ENCODE results near the gene CCDC159. TPM values are rescaled to one million over a fixed set of nuclear protein-coding genes. Genes with fewer than 3 reads are reported as not detected.
A peak's percentile ranks its signal among the peaks of the same experiment; 100 is the strongest.
"Not testable (repeated sequence)": the region's sequence is repeated elsewhere in the genome, so short reads cannot be mapped to it uniquely, and the experiment has no call there.

CCDC159 gene
- total RNA-seq, 1 donor from 2014 or later: 3.5 TPM

GRCh38 chr19:11364935-11365334, 18.6 kb downstream of the CCDC159 start:
- no peak for DNase-seq (ENCODE audit: low read depth)

DNA sequence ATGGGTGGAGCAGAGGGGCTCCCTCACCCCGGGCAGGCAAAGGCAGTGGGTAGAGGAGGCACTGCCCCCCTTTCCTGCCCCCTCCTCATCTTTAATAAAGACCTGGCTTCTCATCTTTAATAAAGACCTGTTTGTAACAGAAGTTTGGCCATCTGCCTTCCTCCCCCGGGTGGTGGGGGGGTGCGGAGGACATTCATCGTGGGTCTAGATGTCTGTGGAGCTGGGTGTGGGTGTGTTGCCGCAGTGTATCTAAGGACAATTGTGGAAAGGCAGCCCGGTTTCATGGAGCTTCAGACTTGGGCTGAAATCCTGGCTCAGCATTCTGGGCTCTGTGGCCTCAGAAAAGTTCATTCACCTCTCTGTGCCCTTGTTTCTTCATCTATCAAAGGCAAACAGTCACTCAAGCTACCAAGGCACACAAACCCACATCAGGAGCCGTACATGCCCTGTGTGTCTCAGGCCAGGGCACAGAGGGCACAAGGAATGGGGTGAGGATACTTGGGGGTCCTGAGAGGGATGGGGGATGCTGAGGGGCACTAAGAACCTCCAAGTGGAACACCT, 19.3 kb downstream of the CCDC159 start:
- no peak for DNase-seq (ENCODE audit: low read depth)

- no peak for DNase-seq (ENCODE audit: low read depth)
These were observed 21.2 kb downstream of the CCDC159 start for GRCh38 chr19:11367528-11367927.

DNA sequence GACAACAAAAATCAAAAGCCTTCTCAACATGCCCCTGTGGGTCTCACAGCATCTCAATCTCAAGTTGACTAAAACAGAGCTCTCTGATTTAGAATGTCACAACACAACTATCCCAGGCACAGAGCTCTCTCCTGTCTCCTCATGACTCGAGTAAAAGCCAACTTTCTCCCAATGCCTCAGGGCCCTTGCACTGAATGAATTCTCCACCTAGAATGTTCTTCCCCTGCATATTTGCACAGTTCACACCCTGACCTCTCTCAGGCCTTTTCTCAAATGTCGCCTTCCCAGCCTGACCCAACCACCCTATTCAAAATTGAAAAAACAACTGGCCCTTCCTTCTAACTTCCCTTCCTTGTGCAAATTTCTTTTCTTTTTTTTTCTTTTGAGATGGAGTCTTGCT, 24.4 kb downstream of the CCDC159 start:
- DNase-seq (ENCODE audit: low read depth): no peak

DNA sequence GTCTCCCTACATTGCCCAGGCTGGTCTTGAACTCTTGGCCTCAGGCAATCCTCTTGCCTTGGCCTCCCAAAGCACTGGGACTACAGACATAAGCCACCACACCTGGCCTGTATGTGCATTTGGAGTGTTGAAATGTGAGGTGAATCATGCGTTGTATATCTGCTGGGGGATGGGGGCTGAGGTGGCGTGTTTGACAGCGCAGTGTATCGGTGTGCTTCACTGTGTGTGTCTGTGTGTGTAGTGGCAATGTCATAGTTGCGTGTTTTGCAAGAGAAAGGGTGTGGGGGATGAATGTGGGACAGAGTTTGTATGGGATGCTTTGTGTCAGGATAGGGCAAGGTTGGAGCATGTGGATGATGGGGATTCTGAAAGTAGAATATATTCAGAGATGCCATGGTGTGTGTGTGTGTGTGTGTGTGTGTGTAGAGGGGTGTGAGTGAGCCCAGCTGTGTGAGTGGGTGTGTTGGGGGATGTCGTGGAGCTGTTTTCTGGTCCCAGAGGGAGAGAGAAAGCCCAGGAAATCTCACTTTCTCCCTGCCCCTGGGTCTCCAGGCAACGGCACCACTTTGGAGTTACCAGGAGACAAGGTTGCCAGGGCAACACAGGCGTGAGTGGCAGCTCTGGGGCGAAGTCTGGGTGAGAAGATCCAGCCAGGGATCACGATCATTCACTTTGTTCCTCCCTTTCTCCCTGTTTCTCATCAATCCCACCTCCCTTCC, 27.0 kb downstream of the CCDC159 start:
- DNase-seq (ENCODE audit: low read depth): peak; percentile 7

DNA sequence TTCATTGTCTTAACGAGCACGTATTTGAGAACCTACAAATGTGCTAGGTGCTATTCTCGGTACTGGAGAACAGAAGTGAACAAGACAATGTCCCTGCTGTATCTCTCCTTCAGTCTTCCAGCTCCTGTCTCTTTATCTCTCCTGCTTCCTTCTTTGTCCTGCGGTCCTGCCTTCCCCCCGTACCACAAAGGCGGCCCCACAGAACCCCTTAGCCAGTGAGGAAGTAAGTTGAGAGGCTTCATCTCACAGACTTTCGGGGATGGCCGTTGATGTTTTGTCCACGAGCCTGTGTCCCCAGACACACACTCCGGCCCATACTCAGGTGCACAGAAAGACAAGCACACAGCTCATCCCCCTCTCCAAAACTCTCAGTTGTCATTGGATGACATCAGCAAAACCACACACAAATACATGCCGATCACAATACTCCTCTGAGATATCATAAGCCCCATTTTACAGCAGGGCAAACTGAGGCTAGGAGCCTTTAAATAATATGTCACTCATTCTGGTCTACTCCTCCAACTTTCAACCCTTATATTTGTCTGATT, 27.6 kb downstream of the CCDC159 start:
- no peak for DNase-seq (ENCODE audit: low read depth)

GRCh38 chr19:11374433-11375142, 28.3 kb downstream of the CCDC159 start, which contains the start of gene SWSAP1:
Gene SWSAP1 (plus strand): TSS chr19:11374666. CDS start chr19:11374681, 15 bp downstream.
- peak; percentile 100 for DNase-seq (ENCODE audit: low read depth)

- no peak for DNase-seq (ENCODE audit: low read depth)
These were observed 29.0 kb downstream of the CCDC159 start for GRCh38 chr19:11375143-11375948.

- DNase-seq (ENCODE audit: low read depth): peak; percentile 73
These were observed 30.9 kb downstream of the CCDC159 start for GRCh38 chr19:11377237-11377636.

DNA sequence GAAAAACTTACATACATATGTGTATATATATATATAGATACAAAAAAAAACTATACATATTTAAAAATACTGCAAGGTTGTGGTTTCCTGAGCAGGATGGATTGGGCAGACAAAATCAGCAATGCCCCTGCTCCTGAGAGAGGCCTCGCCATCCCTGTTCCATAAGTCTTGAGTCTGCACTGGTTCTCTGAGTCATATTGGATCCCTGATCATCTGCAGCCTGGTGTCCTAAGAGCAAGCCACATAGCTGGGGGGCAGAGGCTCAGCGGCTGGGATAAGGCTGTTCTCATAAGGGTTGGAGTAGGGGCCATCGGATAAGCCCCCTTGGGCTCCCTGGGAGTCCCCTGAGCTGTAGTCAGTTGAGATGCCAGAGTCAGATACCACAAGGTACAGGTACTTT, 31.4 kb downstream of the CCDC159 start:
- no peak for DNase-seq (ENCODE audit: low read depth)

- DNase-seq (ENCODE audit: low read depth): peak; percentile 56
These were observed 32.2 kb downstream of the CCDC159 start for GRCh38 chr19:11378319-11379189.

GRCh38 chr19:11379269-11379845, 33.0 kb downstream of the CCDC159 start:
- DNase-seq (ENCODE audit: low read depth): not testable (repeated sequence)

DNA sequence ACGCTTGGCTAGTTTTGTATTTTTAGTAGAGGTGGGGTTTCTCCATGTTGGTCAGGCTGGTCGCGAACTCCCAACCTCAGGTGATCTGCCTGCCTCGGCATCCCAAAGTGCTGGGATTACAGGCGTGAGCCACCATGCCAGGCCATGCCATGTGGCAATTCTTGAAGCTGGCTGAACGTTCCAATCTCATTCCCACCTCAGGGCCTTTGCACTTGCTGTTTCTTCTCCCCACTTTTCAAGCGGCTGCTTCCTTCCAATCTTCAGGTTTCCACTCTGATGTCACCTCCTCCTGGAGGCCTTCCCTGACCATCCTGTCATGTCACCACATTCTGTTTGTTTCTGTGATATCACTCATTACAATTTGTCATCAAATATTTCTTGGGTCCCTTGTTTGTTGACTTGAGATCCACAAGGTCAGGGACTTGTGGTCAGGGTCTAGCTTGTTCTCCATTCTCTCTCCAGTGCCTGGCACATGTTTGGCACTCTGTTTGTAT, 33.6 kb downstream of the CCDC159 start:
- no peak for DNase-seq (ENCODE audit: low read depth)

- DNase-seq (ENCODE audit: low read depth): peak; percentile 97
These were observed 34.6 kb downstream of the CCDC159 start for GRCh38 chr19:11380653-11381537.

DNA sequence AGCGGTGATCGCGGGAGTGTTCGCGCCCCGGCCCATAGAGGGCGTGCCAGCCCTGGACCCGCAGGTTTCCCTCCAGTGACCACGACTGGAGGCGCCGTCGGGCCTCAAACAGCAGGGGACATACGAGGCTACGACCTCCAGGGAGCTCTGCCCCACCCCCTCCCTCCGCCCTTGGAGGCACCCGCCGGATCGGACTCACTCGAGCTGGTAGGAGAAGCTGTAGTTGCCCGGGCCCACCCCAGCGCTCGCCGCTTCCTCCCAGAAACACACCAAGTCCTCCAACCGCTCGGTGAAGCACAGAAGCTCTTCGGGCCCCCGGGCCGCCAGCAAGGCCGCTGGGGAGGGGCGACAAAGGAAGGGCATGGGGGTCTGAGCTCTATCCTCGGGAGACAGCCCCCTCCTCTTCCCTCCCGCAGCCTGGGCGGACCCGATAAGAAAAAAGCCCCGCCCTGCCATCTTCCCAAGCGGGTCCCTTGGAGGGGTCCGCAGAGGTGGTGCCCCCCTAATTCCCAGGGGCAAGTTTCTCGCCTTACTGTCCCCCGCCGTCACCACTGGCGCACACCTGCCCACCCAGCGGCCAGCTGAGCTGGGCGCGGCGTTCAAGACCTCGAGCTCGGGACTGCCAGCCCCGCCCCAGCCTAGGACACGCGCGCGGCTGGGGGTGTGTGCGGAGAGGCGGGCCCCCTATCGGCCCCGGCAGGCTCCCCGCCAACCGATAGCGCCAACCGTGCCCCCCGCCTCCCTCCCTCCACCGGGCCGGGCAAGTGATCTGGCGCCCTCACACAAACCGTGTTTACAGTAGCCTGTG, 36.8 kb downstream of the CCDC159 start:
- peak; percentile 26 for DNase-seq (ENCODE audit: low read depth)

DNA sequence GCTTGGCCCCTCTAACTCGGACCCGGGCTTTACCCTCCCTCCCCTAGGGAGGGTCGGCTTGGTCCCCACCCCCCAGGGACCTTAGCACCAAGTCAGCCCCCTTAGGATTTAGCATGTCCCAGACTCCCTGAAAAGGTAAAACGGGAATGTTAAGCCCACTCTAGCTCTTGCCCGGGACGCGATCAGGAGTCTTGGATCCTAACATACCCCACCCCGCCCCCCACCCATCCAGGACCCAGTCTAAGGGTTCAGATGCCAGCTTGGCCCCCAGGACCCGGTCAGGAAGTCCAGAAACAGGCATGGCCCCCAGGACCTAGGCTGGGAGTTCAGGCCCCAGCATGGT, 37.4 kb downstream of the CCDC159 start:
- DNase-seq (ENCODE audit: low read depth): no peak

GRCh38 chr19:11384778-11385129, 38.4 kb downstream of the CCDC159 start:
- no peak for DNase-seq (ENCODE audit: low read depth)
